CD4-positive, alpha-beta T cell (primary cell): ENCODE measurements around the gene SEMA3F. TPM values are rescaled to one million over a fixed set of nuclear protein-coding genes. Genes with fewer than 3 reads are reported as not detected.

Source experiments
- ATAC-seq: fragments of 200-7000 bp; cut with Tn5 transposase; one replicate; pipeline ENCODE4 v1.10.0; 2022; ENCODE audit warnings: mild to moderate bottlenecking; ENCODE audit not compliant: poor library complexity
- CTCF ChIA-PET: fragments of 350-600 bp; sonication (Branson Sonifier 250); formaldehyde crosslinking; loops from one replicate; lab custom pipeline; 2021; ENCODE audit warnings: antibody characterized with exemption, inconsistent platforms; lab: Charles Lee
- POLR2A ChIA-PET: fragments of 350-600 bp; sonication (Branson Sonifier 250); formaldehyde crosslinking; loops from one replicate; lab custom pipeline; 2021; ENCODE audit warnings: antibody characterized with exemption, inconsistent platforms; lab: Charles Lee
- DNase-seq, 14 experiments: peaks; one replicate each; pipeline ENCODE4 v3.0.0-alpha.2; 2013 to 2020; ENCODE audit warnings: mixed read lengths in 2 of 14
- H3K27ac ChIP-seq, 2 donors: one replicate each; pipeline versions ENCODE4 v1.5.1 to v1.7.0; 2013; ENCODE audit warnings: low read length in 2 of 2, low read depth in 1 of 2, mild to moderate bottlenecking in 1 of 2
- H3K27me3 ChIP-seq, 2 experiments: 1 replicate in 1 of 2; 2 replicates in 1 of 2; pipeline versions ENCODE4 v1.6.1 to v1.7.0; 2013; ENCODE audit warnings: low read length in 2 of 2, control low read depth in 1 of 2, mild to moderate bottlenecking in 1 of 2, moderate library complexity in 1 of 2; ENCODE audit not compliant: insufficient read depth in 2 of 2, control insufficient read depth in 1 of 2
- H3K36me3 ChIP-seq: one replicate; pipeline ENCODE4 v1.6.1; 2013; ENCODE audit warnings: low read length, control low read depth; ENCODE audit not compliant: insufficient read depth
- H3K4me1 ChIP-seq: one replicate; pipeline ENCODE4 v1.6.1; 2013; ENCODE audit warnings: low read length, control low read depth; ENCODE audit not compliant: insufficient read depth
- H3K4me3 ChIP-seq: one replicate; pipeline ENCODE4 v1.5.1; 2013; ENCODE audit warnings: mild to moderate bottlenecking, low read length, moderate library complexity
- H3K9me3 ChIP-seq, 2 experiments: 1 replicate in 1 of 2; 2 replicates in 1 of 2; pipeline versions ENCODE4 v1.6.1 to v1.7.0; 2013; ENCODE audit warnings: low read length in 2 of 2, mild to moderate bottlenecking in 2 of 2, control low read depth in 1 of 2, moderate library complexity in 1 of 2; ENCODE audit not compliant: control insufficient read depth in 1 of 2, insufficient read depth in 1 of 2
- H3K27ac Mint-ChIP-seq: one replicate; pipeline ENCODE4 v1.8.0; 2020; ENCODE audit warnings: mixed read lengths
- H3K27me3 Mint-ChIP-seq: one replicate; pipeline ENCODE4 v1.8.0; 2021; ENCODE audit warnings: mixed read lengths
- H3K36me3 Mint-ChIP-seq: one replicate; pipeline ENCODE4 v1.8.0; 2021; ENCODE audit warnings: low read depth, mixed read lengths
- H3K4me1 Mint-ChIP-seq: one replicate; pipeline ENCODE4 v1.8.0; 2021; ENCODE audit warnings: low read depth, mixed read lengths
- H3K4me3 Mint-ChIP-seq: one replicate; pipeline ENCODE4 v1.8.0; 2020; ENCODE audit warnings: mild to moderate bottlenecking, mixed read lengths
- H3K9me3 Mint-ChIP-seq: one replicate; pipeline ENCODE4 v1.8.0; 2020; ENCODE audit warnings: mixed read lengths
- intact Hi-C, 2 experiments: fragments of 100-400 bp; cut with DNase I in 1 of 2; cut with micrococcal nuclease in 1 of 2; formaldehyde crosslinking; loops; one replicate each; pipeline versions ENCODE4 v1.15.1 to v1.9.0; 2023 to 2025; cut with DNase I, micrococcal nuclease
- total RNA-seq, 174 experiments: library from RNA in 2 of 174; stranded (reverse) in 2 of 174; gene quantifications; one replicate each; pipeline ENCODE4 v1.2.3 and lab custom pipeline; 2021 to 2026
- TF ChIP-seq, protein P1 (sequence below): fragments of 200-600 bp; IDR thresholded peaks from one replicate; pipeline ENCODE4 v1.8.0; 2022; ENCODE audit warnings: antibody characterized with exemption, mild to moderate bottlenecking

Gene SEMA3F
- total RNA-seq, 2 experiments from 2014 or later, result 0.22 to 1.1 TPM

DNA sequence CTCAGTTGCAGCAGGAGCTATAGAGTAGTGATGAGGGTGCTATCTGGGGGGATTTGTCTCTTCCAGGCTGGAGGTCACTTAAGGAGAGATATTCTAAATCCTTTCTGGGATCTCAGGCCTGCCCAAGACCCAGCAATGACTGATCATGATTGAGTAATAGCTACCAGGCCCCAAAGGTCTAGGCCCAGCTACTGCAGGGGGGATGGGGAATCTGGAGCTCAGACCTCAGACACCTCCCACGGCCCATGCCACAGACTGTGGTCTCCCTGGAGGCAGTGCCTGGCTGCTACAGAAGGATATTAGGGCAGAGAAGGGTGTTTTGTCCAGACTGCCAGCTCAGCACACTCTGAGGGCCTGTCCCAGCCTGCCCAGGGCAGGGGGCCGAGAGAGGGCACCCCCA lies 56.8 kb downstream of the SEMA3F start:
- H3K36me3 Mint-ChIP-seq, result no peaks in the 10 kb centered on the region
- no peaks in the 10 kb centered on the region for H3K4me1 Mint-ChIP-seq
- H3K27ac Mint-ChIP-seq, result no peak overlapping the region
- TF ChIP-seq, protein P1, sequence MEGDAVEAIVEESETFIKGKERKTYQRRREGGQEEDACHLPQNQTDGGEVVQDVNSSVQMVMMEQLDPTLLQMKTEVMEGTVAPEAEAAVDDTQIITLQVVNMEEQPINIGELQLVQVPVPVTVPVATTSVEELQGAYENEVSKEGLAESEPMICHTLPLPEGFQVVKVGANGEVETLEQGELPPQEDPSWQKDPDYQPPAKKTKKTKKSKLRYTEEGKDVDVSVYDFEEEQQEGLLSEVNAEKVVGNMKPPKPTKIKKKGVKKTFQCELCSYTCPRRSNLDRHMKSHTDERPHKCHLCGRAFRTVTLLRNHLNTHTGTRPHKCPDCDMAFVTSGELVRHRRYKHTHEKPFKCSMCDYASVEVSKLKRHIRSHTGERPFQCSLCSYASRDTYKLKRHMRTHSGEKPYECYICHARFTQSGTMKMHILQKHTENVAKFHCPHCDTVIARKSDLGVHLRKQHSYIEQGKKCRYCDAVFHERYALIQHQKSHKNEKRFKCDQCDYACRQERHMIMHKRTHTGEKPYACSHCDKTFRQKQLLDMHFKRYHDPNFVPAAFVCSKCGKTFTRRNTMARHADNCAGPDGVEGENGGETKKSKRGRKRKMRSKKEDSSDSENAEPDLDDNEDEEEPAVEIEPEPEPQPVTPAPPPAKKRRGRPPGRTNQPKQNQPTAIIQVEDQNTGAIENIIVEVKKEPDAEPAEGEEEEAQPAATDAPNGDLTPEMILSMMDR, result no peak
- no peak for DNase-seq
- ChIA-PET POLR2A (no interaction called here), CTCF (no interaction called here)
- Histone ChIP-seq H3K9me3 (no peaks in the 10 kb centered on the region), H3K4me1 (no peaks in the 10 kb centered on the region), H3K36me3 (no peaks in the 10 kb centered on the region), H3K27me3 (peaks cover 3 to 7% of the 10 kb centered on the region in 2 experiments), H3K27ac (no peak overlapping the region), H3K4me3 (no peak overlapping the region)
- ATAC-seq, result no peak
- peaks cover 8% of the 10 kb centered on the region for H3K27me3 Mint-ChIP-seq
- H3K9me3 Mint-ChIP-seq, result no peaks in the 10 kb centered on the region
- H3K4me3 Mint-ChIP-seq, result no peak overlapping the region
- intact Hi-C loops, result no loop called here

GRCh38 chr3:50212502-50212901 lies 57.4 kb downstream of the SEMA3F start:
- H3K9me3 Mint-ChIP-seq, result no peaks in the 10 kb centered on the region
- no peaks in the 10 kb centered on the region for H3K9me3 ChIP-seq
- no peak overlapping the region for H3K27ac ChIP-seq
- H3K4me3 ChIP-seq, result no peak overlapping the region
- no peaks in the 10 kb centered on the region for H3K36me3 Mint-ChIP-seq
- ChIA-PET POLR2A (no interaction called here), CTCF (no interaction called here)
- H3K27me3 ChIP-seq, result peaks cover 3 to 5% of the 10 kb centered on the region in 2 experiments
- H3K4me3 Mint-ChIP-seq, result no peak overlapping the region
- no peaks in the 10 kb centered on the region for H3K4me1 Mint-ChIP-seq
- DNase-seq (no peak), ATAC-seq (no peak)
- intact Hi-C loops, result no loop called here
- H3K36me3 ChIP-seq, result no peaks in the 10 kb centered on the region
- H3K4me1 ChIP-seq, result no peaks in the 10 kb centered on the region
- H3K27ac Mint-ChIP-seq, result no peak overlapping the region
- peaks cover 6% of the 10 kb centered on the region for H3K27me3 Mint-ChIP-seq
- TF ChIP-seq, protein P1, result no peak

- no peak for DNase-seq
- Mint-ChIP-seq H3K4me3 (no peak overlapping the region), H3K36me3 (no peaks in the 10 kb centered on the region), H3K27ac (no peak overlapping the region), H3K27me3 (peaks cover 6% of the 10 kb centered on the region), H3K4me1 (no peaks in the 10 kb centered on the region), H3K9me3 (no peaks in the 10 kb centered on the region)
- Histone ChIP-seq H3K4me3 (no peak overlapping the region), H3K27me3 (peaks cover 0 to under 1% of the 10 kb centered on the region in 2 experiments), H3K27ac (no peak overlapping the region), H3K9me3 (no peaks in the 10 kb centered on the region), H3K4me1 (no peaks in the 10 kb centered on the region), H3K36me3 (no peaks in the 10 kb centered on the region)
- ATAC-seq, result no peak
- intact Hi-C loops, result no loop called here
- TF ChIP-seq, protein P1, result no peak
- ChIA-PET POLR2A (no interaction called here), CTCF (no interaction called here)
Observed at GRCh38 chr3:50212971-50213370, 57.8 kb downstream of the SEMA3F start.
